RPMI8226 (cell line): Measurements from ENCODE around the gene DESI1.
A peak's percentile ranks its signal among the peaks of the same experiment; 100 is the strongest.

Experiments used
- DNase-seq: peaks from one replicate; pipeline ENCODE4 v3.0.0-alpha.2; 2015

DESI1 gene

GRCh38 chr22:41555325-41555982, 65.4 kb downstream of the DESI1 start:
- DNase-seq: peak; percentile 29

- no peak for DNase-seq
Observed at GRCh38 chr22:41551877-41552582, 68.8 kb downstream of the DESI1 start.

- DNase-seq: no peak
Observed at GRCh38 chr22:41550952-41551491, 69.8 kb downstream of the DESI1 start.

- no peak for DNase-seq
Observed at GRCh38 chr22:41548830-41549211, 72.0 kb downstream of the DESI1 start.
